HEK293T (cell line): ENCODE data around the gene METTL6.

Experiments
- FOXA1 ChIP-seq: fragments of 450-650 bp; IDR thresholded peaks from 2 replicates; pipeline ENCODE4 v1.6.1; 2016; ENCODE audit warnings: mild to moderate bottlenecking
- FOXK2 ChIP-seq: fragments of 450-650 bp; IDR thresholded peaks from 2 replicates; pipeline ENCODE4 v1.6.1; 2016; ENCODE audit warnings: mild to moderate bottlenecking
- FOXM1 ChIP-seq: fragments of 450-650 bp; IDR thresholded peaks from 2 replicates; pipeline ENCODE4 v1.6.1; 2017; ENCODE audit warnings: mild to moderate bottlenecking, borderline replicate concordance
- LEF1 ChIP-seq: fragments of 450-650 bp; IDR thresholded peaks from 2 replicates; pipeline ENCODE4 v1.6.1; 2017; ENCODE audit warnings: mild to moderate bottlenecking, borderline replicate concordance
- SP1 ChIP-seq: fragments of 450-650 bp; IDR thresholded peaks from 2 replicates; pipeline ENCODE4 v1.6.1; 2017
- TARDBP ChIP-seq: fragments of 450-650 bp; IDR thresholded peaks from 2 replicates; pipeline ENCODE4 v1.6.1; 2016
- ZNF384 ChIP-seq: fragments of 450-650 bp; IDR thresholded peaks from 2 replicates; pipeline ENCODE4 v1.6.1; 2016

DNA sequence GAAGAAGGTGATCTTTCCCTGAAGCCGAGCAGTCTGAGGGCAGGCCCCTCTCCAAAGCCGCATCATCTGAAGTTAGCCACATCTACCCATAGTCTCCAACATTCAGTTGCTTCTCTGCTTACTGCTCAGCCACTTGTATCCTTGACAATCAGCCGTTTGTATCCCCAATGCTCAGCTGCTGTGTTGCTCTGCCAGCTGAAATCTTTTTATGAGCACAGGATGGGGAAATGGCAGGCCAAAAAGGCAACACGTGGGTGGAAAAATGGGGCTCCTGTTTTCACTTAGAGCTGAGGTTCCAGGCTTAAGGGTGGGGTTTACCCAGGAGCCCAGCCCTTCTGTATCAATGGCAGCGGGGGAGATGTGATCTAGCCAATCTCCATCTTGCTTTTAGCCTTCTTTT is 36.3 kb downstream of the METTL6 start:
- TF ChIP-seq FOXK2 = no peak
- TF ChIP-seq FOXA1 = no peak
- no peak for TF ChIP-seq TARDBP
- no peak for TF ChIP-seq LEF1
- no peak for TF ChIP-seq FOXM1
- TF ChIP-seq SP1 = no peak
- TF ChIP-seq ZNF384 = no peak
